Activated T-cell treated with anti-CD3 and anti-CD28 coated beads for 48 hours (primary cell): ENCODE measurements around the gene CRYGC.
A peak's percentile ranks its signal among the peaks of the same experiment; 100 is the strongest.
"Not testable (repeated sequence)": the region's sequence is repeated elsewhere in the genome, so short reads cannot be mapped to it uniquely, and the experiment has no call there.

Experiments used
- DNase-seq: peaks from one replicate; pipeline ENCODE4 v3.0.0-alpha.2; 2020; ENCODE audit warnings: low read depth

The CRYGC gene, protein sequence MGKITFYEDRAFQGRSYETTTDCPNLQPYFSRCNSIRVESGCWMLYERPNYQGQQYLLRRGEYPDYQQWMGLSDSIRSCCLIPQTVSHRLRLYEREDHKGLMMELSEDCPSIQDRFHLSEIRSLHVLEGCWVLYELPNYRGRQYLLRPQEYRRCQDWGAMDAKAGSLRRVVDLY

DNA sequence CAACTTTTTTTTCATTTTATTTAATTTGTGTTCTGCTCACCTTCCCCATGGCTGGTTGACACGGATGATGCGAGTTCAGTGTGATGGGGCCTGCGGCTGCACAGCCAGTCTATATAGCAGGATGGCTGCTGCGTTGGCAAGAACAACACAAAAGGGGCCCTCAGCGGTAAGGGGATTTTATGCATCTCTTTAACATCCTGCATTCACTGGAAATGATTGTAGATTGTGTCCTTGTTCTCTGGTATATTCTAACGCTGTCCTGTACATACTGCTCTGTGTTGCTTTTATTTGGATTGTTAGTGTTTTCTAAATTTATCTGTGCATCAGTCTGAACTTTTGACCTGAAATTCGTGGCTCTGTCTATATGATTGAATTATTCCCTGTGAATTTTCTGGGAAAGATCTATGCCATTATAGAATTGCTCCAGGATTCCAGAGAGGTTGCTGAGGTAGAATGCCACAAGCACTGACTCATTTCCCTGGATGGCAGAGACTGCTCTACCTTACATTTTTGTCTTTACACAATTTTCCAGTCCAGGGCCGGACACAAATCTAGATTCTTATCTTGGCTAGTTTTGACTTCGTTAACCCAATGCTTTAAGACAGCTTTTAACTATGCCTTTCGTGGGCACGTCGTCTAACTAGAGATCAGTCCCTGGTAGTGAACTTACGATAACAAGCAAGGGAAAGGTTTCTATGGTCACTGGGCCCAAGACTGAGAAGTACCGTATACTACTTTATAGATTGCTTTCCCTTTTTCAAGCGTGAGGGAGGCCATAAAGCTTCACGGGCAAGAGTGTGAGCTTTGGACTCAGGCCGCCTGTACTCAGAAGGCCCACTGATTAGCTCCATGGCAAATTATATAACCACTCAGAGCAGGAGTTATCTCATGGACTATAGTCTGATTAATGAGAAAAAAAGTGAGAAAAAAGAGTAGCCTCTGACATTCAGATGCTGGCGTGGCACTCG, at the start of gene CRYGC:
CRYGC (minus strand) TSS at position 85 of the 968 bp plus-strand sequence; CDS start at position 49, 36 bp downstream.
- DNase-seq: no peak

DNA sequence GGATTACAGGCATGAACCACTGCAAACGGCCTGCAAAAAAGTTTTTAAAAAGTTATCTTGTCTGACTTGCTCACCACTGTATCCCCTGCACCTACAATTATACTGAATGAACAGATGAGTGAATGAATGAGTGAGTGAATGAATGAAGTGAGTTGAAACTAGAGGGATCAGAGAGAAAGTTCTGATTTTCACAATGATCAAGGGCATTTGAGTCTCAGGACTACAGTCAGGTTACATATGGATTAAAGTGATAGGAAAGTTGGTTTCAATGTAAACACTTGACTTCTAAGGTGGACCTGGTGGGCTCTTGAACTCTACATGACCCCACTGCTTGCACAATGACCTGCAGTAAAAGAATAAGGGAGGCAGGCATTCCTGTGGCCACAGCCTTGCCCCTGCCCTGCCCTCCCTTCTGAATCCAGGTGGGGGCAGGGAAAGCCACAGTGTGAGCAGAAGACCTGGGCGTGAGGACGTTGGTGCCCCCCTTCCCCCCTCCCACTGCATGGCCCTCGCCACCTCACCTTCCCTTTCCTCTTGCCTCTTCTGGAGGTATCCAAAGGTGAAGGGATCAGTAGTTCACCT, 49.5 kb upstream of the CRYGC start:
- no peak for DNase-seq

DNA sequence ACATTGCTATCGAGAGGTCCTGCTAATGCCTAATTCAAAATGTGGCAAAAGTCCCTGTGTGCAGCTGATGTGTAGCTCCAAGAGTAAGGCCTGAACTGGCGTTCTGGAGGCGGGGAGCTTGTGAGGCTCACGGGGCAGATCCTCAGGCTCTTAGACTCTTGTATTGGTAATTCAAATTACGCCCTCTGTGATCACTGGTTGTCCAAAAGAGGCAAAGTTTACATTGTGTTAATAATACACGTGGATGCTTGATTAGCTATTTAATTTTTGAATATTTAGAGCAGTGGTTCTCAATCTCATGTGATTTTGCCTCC, 46.2 kb upstream of the CRYGC start:
- DNase-seq: no peak

GRCh38 chr2:208175069-208175839, 45.6 kb upstream of the CRYGC start:
- peak; percentile 41 for DNase-seq

DNA sequence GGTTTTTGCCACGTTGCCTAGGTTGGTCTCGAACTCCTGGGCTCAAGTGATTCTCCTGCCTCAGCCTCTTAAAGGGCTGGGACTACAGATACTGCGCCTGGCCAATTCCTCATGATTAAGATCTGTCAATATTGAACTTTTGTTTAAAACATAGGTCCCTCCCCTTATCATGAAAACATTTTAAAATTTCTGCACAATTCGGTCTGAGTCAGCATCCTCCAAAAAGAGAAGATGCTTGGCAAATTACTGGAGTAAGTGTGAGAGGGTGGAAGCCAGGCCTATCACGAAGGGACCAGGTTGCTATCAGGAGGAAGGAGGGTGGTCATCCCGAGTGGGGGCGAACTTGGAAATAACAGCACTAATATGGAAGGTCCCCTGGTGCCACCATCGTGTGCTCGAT, 44.5 kb upstream of the CRYGC start:
- DNase-seq: no peak

GRCh38 chr2:208172125-208172524, 42.5 kb upstream of the CRYGC start:
- DNase-seq: no peak

GRCh38 chr2:208164951-208165755, 35.5 kb upstream of the CRYGC start:
- DNase-seq: no peak

GRCh38 chr2:208163489-208163888, 33.9 kb upstream of the CRYGC start, which contains the start of gene CRYGA:
Gene CRYGA, minus strand, starts transcription at chr2:208163589. Its CDS starts 33 bp downstream, at chr2:208163556.
- DNase-seq: no peak

DNA sequence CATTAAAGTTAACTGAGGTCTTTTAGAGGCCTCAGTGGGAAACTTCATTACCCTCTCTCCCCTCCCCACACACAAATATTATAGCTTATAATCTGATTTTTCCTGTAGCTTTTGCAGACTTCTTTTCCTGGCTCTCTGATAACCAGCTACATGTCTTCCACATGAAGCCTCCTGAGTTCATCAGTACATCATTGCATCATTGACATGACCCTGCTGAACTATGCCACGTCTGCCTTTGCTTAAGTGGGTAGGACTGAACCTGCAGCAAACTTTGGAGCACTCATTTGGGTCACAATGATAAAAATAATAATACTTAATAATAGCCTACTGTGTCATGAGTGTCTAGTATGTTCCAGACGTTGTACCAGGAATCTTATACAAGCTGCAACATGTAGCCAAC, 26.8 kb upstream of the CRYGC start:
- DNase-seq: no peak

- DNase-seq: no peak
Measured at GRCh38 chr2:208153156-208153555, 23.5 kb upstream of the CRYGC start.

DNA sequence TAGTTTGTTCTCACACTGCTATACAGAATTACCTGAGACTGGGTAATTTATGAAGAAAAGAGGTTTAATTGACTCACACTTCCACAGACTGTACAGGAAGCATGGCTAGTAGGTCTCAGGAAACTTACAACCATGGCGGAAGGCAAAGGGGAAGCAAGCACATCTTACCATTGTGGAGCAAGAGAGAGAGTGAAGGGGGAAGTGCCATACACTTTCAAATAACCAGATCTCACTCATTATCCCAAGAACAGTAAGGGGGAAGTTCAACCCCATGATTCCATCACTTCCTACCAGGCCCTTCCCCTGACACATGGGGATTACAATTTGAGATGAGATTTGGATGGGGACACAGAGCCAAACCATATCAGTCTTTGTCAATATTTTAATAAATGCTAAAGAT, 21.3 kb upstream of the CRYGC start:
- DNase-seq: no peak

DNA sequence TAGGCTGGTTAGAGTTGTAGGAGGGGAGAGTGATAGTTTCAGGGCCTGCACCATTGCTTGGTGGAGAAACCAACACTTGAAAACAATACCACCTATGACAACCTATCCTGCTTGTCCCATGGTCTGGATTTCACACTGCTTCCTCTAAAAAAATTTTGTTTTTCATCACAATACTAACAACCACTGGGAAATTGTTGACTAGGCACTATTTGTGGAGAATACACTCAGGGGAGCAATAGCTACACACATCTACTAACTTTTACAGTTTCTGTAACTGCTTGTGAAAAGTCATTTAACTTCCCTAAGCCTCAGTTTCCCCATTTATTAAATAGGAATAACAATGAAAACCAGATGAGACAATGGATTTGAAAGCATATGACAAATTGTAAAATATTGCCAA, 20.5 kb upstream of the CRYGC start:
- no peak for DNase-seq

DNA sequence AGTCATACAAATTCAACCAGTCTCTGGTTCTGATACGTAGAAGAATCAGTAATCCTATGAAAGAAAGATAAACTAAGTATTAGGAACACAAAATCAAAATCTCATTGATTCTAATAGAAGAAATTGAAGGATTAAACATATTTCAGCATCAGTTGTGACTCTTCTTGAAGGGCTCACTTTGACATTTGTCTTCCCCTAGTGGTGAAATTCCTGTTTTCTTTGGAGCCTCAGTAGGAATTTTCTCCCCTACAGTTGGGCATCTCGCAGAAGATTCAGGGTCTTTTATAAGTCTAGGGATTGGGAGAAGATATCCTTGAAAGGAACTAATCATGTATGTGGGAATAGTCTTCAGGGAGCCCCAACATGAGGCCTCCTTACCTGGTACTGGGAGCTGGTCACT, 19.2 kb upstream of the CRYGC start:
- no peak for DNase-seq

DNA sequence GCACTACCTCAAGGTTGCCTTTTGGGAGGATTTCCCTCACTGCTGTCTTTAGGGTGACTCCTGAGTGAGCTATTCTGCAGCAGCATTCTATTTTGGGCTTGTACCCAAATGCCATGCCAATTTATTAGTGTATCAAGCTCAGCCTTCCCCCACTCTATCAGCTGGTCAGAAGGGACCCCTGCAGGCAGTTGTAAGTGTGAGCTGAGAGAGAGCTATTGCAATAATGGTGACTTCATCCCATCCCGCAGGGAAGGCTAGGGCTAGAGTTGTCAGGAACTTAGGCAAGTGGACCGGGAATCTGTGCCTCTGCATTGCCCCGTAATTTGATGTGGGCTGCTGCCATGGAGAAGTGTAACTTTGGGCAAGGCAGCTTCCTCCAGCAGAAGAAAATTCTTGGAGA, 18.1 kb upstream of the CRYGC start:
- no peak for DNase-seq

- DNase-seq: no peak
Measured at GRCh38 chr2:208147008-208147407, 17.4 kb upstream of the CRYGC start.

DNA sequence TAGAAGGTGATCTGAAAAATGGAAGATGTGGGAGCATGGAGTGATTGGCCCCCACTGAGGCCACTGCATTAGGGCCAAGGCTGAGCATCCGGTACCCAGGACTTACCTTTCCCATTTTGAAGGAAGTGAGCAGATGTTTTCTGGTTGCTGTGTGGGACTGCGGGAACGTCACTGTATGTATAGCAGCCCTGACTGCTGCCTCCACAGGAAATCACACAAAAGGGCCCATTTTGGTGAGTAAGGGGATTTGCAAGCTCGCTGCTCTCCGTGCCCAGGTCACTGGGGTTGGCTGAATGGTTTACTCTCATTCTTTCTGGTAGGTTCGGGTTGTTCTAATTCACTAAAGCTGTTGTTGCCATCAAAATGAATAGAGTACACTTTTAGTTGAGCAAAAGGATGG, 16.4 kb upstream of the CRYGC start, which contains the start of gene CRYGB:
CRYGB (minus strand) TSS at position 153 of the 400 bp plus-strand sequence; CDS start at position 115, 38 bp downstream.
- no peak for DNase-seq

DNA sequence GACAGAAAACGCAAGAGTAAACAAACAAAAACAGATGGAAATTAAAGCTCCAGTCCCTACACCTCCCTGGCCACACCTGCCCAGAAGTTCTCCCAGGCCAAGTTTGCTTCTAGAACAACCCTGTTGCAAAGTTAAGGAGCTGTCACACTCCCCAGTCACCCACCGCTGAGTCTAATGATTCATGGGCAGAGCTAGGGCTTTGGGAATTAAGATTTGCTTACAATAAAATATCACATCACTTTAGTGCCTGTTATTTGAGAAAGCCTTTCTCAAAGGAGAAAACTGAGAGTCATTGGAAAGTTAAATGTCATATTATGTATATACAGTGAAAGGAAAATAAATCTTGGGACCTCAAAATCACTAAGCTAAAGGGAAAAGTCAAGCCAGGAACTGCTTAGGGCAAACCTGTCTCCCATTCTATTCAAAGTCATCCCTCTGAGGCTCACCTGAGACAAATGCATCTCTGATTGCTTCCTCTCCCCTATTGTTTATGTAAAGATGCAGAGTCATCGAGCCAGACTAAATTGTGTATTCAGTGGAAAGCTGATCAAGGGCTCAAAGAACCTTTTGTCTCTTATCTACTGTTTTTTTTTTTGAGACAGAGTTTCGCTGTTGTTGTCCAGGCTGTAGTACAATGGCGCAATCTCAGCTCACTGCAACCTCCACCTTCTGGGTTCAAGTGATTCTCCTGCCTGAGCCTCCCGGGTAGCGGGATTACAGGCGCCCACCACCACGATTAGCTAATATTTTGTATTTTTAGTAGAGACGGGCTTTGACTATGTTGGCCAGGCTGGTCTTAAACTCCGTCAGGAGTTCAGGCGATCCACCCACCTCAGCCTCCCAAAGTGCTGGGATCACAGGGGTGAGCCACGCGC, 13.5 kb upstream of the CRYGC start:
- no peak for DNase-seq

- DNase-seq: no peak
Measured at GRCh38 chr2:208142240-208142924, 12.8 kb upstream of the CRYGC start.

DNA sequence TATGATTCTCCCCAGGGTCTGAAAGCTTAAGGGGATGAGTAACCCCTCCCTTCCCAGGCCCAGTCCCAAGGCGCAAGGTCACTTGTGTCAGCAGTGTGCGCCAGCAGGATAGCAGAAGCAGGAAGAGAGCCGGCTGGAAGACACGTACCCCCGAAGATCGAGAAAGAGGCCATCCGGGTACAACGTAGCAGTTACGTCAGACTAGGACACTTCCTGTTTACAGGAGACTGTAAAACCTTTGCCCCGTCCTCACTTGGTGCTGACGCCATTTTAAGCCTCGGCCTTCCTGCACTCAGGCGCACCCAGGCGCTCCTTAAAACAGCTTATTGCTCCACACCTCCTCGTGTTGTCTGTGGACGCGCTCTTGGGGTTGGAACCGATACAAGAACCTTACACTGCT, 9.8 kb upstream of the CRYGC start:
- no peak for DNase-seq

DNA sequence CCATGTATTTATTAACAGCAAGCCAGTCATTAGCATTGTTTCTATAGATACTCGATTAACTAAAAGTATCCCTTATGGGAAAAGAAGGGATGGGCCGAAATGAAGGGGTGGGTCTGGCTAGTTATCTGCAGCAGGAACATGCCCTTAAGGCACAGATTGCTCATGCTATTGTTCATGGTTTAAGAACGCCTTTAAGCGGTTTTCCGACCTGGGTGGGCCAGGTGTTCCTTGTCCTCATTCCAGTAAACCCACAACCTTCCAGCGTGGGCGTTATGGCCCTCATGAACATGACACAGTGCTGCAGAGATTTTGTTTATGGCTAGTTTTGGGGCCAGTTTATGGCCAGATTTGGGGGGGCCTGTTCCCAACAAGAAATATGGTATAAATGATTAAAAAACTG, 8.7 kb upstream of the CRYGC start:
- not testable (repeated sequence) for DNase-seq
